WTC11 (cell line): Measurements from ENCODE around the gene CTNNA3. TPM values are rescaled to one million over a fixed set of nuclear protein-coding genes. Genes with fewer than 3 reads are reported as not detected.

Experiments used
- ATAC-seq: fragments of 200-7000 bp; cut with Tn5 transposase; 2 replicates; pipeline ENCODE4 v1.10.0; 2021; ENCODE audit warnings: mild to moderate bottlenecking, moderate library complexity
- CTCF ChIA-PET: fragments of 300-600 bp; sonication (Branson Sonifier 250); formaldehyde crosslinking; loops from one replicate; lab custom pipeline; 2021; ENCODE audit warnings: antibody characterized with exemption; lab: Charles Lee
- POLR2A ChIA-PET: fragments of 350-600 bp; sonication (Branson Sonifier 250); formaldehyde crosslinking; loops from one replicate; lab custom pipeline; 2021; ENCODE audit warnings: antibody characterized with exemption; lab: Charles Lee
- DNase-seq: peaks from one replicate; pipeline ENCODE4 v3.0.0; 2021; ENCODE audit warnings: low spot score
- H3K27ac Mint-ChIP-seq: 2 replicates; pipeline ENCODE4 v1.8.0; 2021; ENCODE audit warnings: mixed read lengths
- H3K27me3 Mint-ChIP-seq: 2 replicates; pipeline ENCODE4 v1.8.0; 2021; ENCODE audit warnings: low read depth, mild to moderate bottlenecking, moderate library complexity, mixed read lengths
- H3K36me3 Mint-ChIP-seq: 2 replicates; pipeline ENCODE4 v1.8.0; 2021; ENCODE audit warnings: mixed read lengths
- H3K4me1 Mint-ChIP-seq: 2 replicates; pipeline ENCODE4 v1.8.0; 2022; ENCODE audit warnings: mixed read lengths
- H3K4me3 Mint-ChIP-seq: 2 replicates; pipeline ENCODE4 v1.8.0; 2021; ENCODE audit warnings: mild to moderate bottlenecking, moderate library complexity, mixed read lengths
- H3K9me3 Mint-ChIP-seq: 2 replicates; pipeline ENCODE4 v1.8.0; 2021; ENCODE audit warnings: mixed read lengths
- E2F1 ChIP-seq: sonication (generic); formaldehyde crosslinking; IDR thresholded peaks from 2 replicates; pipeline ENCODE4 v1.8.0; 2022; ENCODE audit warnings: mild to moderate bottlenecking, missing genetic modification reagents
- E2F5 ChIP-seq: sonication (generic); formaldehyde crosslinking; IDR thresholded peaks from 2 replicates; pipeline ENCODE4 v1.8.1; 2022; ENCODE audit warnings: mild to moderate bottlenecking, moderate library complexity, missing genetic modification reagents
- ETV6 ChIP-seq: sonication (generic); formaldehyde crosslinking; IDR thresholded peaks from 2 replicates; pipeline ENCODE4 v1.8.1; 2022; ENCODE audit warnings: mild to moderate bottlenecking, missing genetic modification reagents
- FOXJ3 ChIP-seq: sonication (generic); formaldehyde crosslinking; IDR thresholded peaks from 2 replicates; pipeline ENCODE4 v1.9.0; 2021; ENCODE audit warnings: missing genetic modification reagents, mild to moderate bottlenecking, borderline replicate concordance
- FOXP1 ChIP-seq: sonication (generic); formaldehyde crosslinking; IDR thresholded peaks from 2 replicates; pipeline ENCODE4 v1.8.0; 2022; ENCODE audit warnings: missing genetic modification reagents, mild to moderate bottlenecking, moderate library complexity, borderline replicate concordance
- GTF2I ChIP-seq: fragments of 250-450 bp; sonication (Bioruptor Pico); conservative IDR thresholded peaks from 2 replicates; pipeline ENCODE4 v1.4.0; 2021; ENCODE audit warnings: mild to moderate bottlenecking
- IRF2 ChIP-seq: sonication (generic); formaldehyde crosslinking; IDR thresholded peaks from 2 replicates; pipeline ENCODE4 v1.8.0; 2022; ENCODE audit warnings: low read depth, missing genetic modification reagents, borderline replicate concordance
- JAZF1 ChIP-seq: fragments of 250-450 bp; sonication (Bioruptor Pico); IDR thresholded peaks from 2 replicates; pipeline ENCODE4 v1.9.0; 2021; ENCODE audit warnings: moderate library complexity, mild to moderate bottlenecking, inconsistent platforms
- KAT7 ChIP-seq: sonication (generic); formaldehyde crosslinking; IDR thresholded peaks from 2 replicates; pipeline ENCODE4 v1.8.1; 2023; ENCODE audit warnings: missing genetic modification reagents, mild to moderate bottlenecking, borderline replicate concordance
- RELA ChIP-seq: sonication (generic); formaldehyde crosslinking; IDR thresholded peaks from 2 replicates; pipeline ENCODE4 v1.8.1; 2022; ENCODE audit warnings: missing genetic modification reagents, mild to moderate bottlenecking, borderline replicate concordance
- TEAD1 ChIP-seq: sonication (generic); formaldehyde crosslinking; IDR thresholded peaks from 2 replicates; pipeline ENCODE4 v1.8.0; 2022; ENCODE audit warnings: mild to moderate bottlenecking, missing genetic modification reagents
- ZNF138 ChIP-seq: sonication (generic); formaldehyde crosslinking; conservative IDR thresholded peaks from 2 replicates; pipeline ENCODE4 v1.8.1; 2022; ENCODE audit warnings: mild to moderate bottlenecking, moderate library complexity, missing genetic modification reagents
- ZNF317 ChIP-seq: sonication (generic); formaldehyde crosslinking; IDR thresholded peaks from 2 replicates; pipeline ENCODE4 v1.8.1; 2023; ENCODE audit warnings: low read depth, mild to moderate bottlenecking, moderate library complexity, missing genetic modification reagents, borderline replicate concordance
- ZNF416 ChIP-seq: fragments of 250-450 bp; sonication (Bioruptor Pico); IDR thresholded peaks from 2 replicates; pipeline ENCODE4 v1.9.0; 2021; ENCODE audit warnings: mild to moderate bottlenecking, inconsistent platforms
- ZNF423 ChIP-seq: fragments of 250-450 bp; sonication (Bioruptor Pico); IDR thresholded peaks from 2 replicates; pipeline ENCODE4 v2.1.2; 2022; ENCODE audit warnings: mild to moderate bottlenecking, moderate library complexity
- ZNF671 ChIP-seq: fragments of 250-450 bp; sonication (Bioruptor Pico); IDR thresholded peaks from 2 replicates; pipeline ENCODE4 v1.8.0; 2021; ENCODE audit warnings: mild to moderate bottlenecking
- total RNA-seq: library from RNA; stranded (reverse); gene quantifications from 3 replicates; pipeline ENCODE4 v1.2.3, GENCODE V29; 2021
- TF ChIP-seq, protein P1 (sequence below): sonication (generic); formaldehyde crosslinking; IDR thresholded peaks from 2 replicates; pipeline ENCODE4 v1.8.1; 2022; ENCODE audit warnings: low read depth, mild to moderate bottlenecking, moderate library complexity, missing genetic modification reagents, borderline replicate concordance
- TF ChIP-seq, protein P2 (sequence below): sonication (generic); formaldehyde crosslinking; IDR thresholded peaks from 2 replicates; pipeline ENCODE4 v1.8.1; 2023; ENCODE audit warnings: mild to moderate bottlenecking, missing genetic modification reagents
- TF ChIP-seq, protein P3 (sequence below): sonication (generic); formaldehyde crosslinking; IDR thresholded peaks from 2 replicates; pipeline ENCODE4 v1.8.1; 2023; ENCODE audit warnings: mild to moderate bottlenecking, missing genetic modification reagents, borderline replicate concordance

The CTNNA3 gene
- total RNA-seq, 1 experiment from 2014 or later = 6.1 TPM

DNA sequence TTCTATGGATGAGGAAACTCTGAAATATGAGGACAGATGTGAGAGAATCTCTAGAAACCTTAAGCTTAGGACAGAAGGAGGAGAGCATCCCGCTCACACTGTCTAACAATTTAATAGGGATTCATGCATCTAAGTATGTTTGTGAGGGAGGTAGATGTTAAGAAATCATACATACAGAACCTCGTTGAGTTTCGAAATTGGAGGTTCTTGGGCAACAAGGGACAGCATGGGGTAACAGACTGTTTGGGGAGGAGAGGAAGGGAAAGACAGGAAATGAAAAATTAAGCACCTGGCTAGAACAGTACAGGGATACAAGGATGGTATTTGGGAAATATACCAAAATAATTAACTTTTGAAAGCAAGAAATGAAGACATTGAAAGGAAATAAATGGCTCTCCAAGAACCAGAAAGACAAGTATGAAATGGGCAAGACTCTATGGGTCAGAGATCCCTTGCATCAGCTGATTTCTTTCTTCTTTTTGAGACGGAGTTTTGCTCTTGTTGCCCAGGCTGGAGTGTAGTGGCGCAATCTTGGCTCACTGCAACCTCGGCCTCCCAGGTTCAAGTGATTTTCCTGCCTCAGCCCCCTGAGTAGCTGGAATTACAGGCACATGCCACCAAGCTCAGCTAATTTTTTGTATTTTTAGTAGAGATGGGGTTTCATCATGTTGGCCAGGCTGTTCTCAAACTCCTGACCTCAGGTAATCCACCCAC, 207.9 kb downstream of the CTNNA3 start:
- no peak overlapping the region for H3K27ac Mint-ChIP-seq
- no peak overlapping the region for H3K4me3 Mint-ChIP-seq
- DNase-seq = no peak
- ChIA-PET POLR2A (no interaction called here), CTCF (no interaction called here)
- TF ChIP-seq E2F1 (CRISPR knock-in tag) (no peak), TEAD1 (no peak), ZNF138 (CRISPR knock-in tag) (no peak), FOXJ3 (no peak), ZNF416 (no peak), JAZF1 (CRISPR knock-in tag) (no peak), E2F5 (CRISPR knock-in tag) (no peak), ZNF423 (CRISPR knock-in tag) (no peak), ZNF671 (no peak), IRF2 (CRISPR knock-in tag) (no peak), KAT7 (CRISPR knock-in tag) (no peak), ZNF317 (CRISPR knock-in tag) (no peak), FOXP1 (CRISPR knock-in tag) (no peak), RELA (no peak), ETV6 (no peak), GTF2I (CRISPR knock-in tag) (no peak)
- TF ChIP-seq, protein P1, sequence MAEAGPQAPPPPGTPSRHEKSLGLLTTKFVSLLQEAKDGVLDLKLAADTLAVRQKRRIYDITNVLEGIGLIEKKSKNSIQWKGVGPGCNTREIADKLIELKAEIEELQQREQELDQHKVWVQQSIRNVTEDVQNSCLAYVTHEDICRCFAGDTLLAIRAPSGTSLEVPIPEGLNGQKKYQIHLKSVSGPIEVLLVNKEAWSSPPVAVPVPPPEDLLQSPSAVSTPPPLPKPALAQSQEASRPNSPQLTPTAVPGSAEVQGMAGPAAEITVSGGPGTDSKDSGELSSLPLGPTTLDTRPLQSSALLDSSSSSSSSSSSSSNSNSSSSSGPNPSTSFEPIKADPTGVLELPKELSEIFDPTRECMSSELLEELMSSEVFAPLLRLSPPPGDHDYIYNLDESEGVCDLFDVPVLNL (CRISPR knock-in tag) = no peak
- TF ChIP-seq, protein P2, sequence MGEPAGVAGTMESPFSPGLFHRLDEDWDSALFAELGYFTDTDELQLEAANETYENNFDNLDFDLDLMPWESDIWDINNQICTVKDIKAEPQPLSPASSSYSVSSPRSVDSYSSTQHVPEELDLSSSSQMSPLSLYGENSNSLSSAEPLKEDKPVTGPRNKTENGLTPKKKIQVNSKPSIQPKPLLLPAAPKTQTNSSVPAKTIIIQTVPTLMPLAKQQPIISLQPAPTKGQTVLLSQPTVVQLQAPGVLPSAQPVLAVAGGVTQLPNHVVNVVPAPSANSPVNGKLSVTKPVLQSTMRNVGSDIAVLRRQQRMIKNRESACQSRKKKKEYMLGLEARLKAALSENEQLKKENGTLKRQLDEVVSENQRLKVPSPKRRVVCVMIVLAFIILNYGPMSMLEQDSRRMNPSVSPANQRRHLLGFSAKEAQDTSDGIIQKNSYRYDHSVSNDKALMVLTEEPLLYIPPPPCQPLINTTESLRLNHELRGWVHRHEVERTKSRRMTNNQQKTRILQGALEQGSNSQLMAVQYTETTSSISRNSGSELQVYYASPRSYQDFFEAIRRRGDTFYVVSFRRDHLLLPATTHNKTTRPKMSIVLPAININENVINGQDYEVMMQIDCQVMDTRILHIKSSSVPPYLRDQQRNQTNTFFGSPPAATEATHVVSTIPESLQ (CRISPR knock-in tag) = no peak
- TF ChIP-seq, protein P3, sequence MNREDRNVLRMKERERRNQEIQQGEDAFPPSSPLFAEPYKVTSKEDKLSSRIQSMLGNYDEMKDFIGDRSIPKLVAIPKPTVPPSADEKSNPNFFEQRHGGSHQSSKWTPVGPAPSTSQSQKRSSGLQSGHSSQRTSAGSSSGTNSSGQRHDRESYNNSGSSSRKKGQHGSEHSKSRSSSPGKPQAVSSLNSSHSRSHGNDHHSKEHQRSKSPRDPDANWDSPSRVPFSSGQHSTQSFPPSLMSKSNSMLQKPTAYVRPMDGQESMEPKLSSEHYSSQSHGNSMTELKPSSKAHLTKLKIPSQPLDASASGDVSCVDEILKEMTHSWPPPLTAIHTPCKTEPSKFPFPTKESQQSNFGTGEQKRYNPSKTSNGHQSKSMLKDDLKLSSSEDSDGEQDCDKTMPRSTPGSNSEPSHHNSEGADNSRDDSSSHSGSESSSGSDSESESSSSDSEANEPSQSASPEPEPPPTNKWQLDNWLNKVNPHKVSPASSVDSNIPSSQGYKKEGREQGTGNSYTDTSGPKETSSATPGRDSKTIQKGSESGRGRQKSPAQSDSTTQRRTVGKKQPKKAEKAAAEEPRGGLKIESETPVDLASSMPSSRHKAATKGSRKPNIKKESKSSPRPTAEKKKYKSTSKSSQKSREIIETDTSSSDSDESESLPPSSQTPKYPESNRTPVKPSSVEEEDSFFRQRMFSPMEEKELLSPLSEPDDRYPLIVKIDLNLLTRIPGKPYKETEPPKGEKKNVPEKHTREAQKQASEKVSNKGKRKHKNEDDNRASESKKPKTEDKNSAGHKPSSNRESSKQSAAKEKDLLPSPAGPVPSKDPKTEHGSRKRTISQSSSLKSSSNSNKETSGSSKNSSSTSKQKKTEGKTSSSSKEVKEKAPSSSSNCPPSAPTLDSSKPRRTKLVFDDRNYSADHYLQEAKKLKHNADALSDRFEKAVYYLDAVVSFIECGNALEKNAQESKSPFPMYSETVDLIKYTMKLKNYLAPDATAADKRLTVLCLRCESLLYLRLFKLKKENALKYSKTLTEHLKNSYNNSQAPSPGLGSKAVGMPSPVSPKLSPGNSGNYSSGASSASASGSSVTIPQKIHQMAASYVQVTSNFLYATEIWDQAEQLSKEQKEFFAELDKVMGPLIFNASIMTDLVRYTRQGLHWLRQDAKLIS = no peak
- H3K9me3 Mint-ChIP-seq = peaks cover 11% of the 10 kb centered on the region
- no peaks in the 10 kb centered on the region for H3K4me1 Mint-ChIP-seq
- H3K27me3 Mint-ChIP-seq = no peaks in the 10 kb centered on the region
- no peaks in the 10 kb centered on the region for H3K36me3 Mint-ChIP-seq
- no peak for ATAC-seq
